ENCODE measurements around the gene APBA1. TPM values are rescaled to one million over a fixed set of nuclear protein-coding genes. Genes with fewer than 3 reads are reported as not detected.

Gene APBA1
- total and polyA plus RNA-seq, 12 donors, result 0.66 to 5.7 (median 2.5) TPM

DNA sequence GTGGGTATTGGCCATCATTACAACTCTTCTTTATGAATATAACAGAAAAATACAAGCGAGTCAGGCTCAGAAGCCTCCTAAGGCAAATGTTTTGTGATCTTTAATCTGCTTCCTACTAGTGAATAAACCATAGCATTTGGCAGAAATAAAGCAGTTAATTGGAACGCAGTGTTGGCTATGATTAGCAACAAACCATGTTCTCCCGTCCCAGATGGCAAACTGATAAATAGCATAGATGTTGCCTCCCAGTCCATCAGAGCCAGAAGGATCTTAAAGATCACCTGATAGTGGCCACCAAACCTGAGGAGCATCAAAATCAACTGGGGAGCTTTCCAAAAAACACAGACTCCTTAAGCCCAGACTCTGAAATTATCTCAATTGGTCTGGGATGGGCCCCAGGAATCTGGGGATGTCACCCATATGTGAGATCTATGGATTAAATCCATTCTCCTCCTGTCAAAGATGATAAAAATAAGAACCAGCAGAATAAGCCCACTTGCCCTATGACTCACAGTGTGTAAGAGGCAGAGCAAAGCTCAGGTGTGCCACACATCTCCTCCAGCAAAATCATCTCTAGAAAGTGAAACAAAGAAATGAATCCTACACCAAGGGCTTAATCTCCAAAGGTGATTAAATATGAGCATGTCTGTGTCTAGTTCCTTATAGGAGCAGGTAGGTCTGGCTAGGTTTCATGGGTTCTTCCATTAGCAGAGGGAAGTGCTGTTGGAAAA is 50.3 kb downstream of the APBA1 start:
- Histone ChIP-seq H3K27me3 (no peaks in the 10 kb centered on the region), H3K4me1 (peaks cover 0 to 9% (median 0%) of the 10 kb centered on the region in 9 donors), H3K4me3 (no peak overlapping the region), H3K9me3 (no peaks in the 10 kb centered on the region), H3K36me3 (no peaks in the 10 kb centered on the region), H3K27ac (no peak overlapping the region)
- TF ChIP-seq, protein P1, sequence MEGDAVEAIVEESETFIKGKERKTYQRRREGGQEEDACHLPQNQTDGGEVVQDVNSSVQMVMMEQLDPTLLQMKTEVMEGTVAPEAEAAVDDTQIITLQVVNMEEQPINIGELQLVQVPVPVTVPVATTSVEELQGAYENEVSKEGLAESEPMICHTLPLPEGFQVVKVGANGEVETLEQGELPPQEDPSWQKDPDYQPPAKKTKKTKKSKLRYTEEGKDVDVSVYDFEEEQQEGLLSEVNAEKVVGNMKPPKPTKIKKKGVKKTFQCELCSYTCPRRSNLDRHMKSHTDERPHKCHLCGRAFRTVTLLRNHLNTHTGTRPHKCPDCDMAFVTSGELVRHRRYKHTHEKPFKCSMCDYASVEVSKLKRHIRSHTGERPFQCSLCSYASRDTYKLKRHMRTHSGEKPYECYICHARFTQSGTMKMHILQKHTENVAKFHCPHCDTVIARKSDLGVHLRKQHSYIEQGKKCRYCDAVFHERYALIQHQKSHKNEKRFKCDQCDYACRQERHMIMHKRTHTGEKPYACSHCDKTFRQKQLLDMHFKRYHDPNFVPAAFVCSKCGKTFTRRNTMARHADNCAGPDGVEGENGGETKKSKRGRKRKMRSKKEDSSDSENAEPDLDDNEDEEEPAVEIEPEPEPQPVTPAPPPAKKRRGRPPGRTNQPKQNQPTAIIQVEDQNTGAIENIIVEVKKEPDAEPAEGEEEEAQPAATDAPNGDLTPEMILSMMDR (IDR thresholded peaks at IDR 0.05), result no peak
- 70 to 75% methylated on average over 3 of the region's 3 CpGs for WGBS, 2 donors
- DNase-seq (no peak), ATAC-seq (no peak)
- intact Hi-C loops (cut with DNase I), result no loop called here

- H3K9me3 ChIP-seq, result no peaks in the 10 kb centered on the region
- intact Hi-C loops (cut with DNase I), result no loop called here
- no peaks in the 10 kb centered on the region for H3K36me3 ChIP-seq
- WGBS, 2 donors, result 91 to 93% methylated on average over 8 of the region's 8 CpGs
- DNase-seq (no peak), ATAC-seq (no peak)
- H3K4me1 ChIP-seq, result peaks cover 0 to 9% (median 0%) of the 10 kb centered on the region in 9 donors
- H3K27me3 ChIP-seq, result no peaks in the 10 kb centered on the region
- TF ChIP-seq, protein P1 (IDR thresholded peaks at IDR 0.05), result no peak
- H3K27ac ChIP-seq, result no peak overlapping the region
- H3K4me3 ChIP-seq, result no peak overlapping the region
These were observed 51.4 kb downstream of the APBA1 start for GRCh38 chr9:69620731-69621130.

DNA sequence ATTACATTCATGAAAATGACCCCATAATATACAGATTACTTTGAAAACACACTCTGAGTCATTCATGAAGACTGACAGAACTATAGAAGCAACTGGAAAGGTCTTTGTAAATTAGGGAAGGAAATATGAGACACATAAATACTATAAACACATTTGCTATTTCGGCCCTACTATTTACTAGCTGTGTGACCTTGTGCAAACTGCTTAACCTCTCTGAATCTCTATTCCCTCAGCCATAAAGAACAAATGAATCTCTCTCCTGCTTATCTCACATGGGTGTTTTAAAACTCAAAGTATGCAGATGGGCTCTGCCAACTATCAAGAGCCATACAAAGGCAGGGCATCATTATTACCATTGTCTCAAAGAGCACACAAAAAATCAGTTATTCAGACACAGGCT is 52.9 kb downstream of the APBA1 start:
- H3K36me3 ChIP-seq, result no peaks in the 10 kb centered on the region
- no peak overlapping the region for H3K27ac ChIP-seq
- WGBS, 2 donors, result 88 to 90% methylated on average over 1 of the region's 1 CpG
- no peaks in the 10 kb centered on the region for H3K27me3 ChIP-seq
- peaks cover 0 to 9% (median 0%) of the 10 kb centered on the region in 9 donors for H3K4me1 ChIP-seq
- H3K9me3 ChIP-seq, result no peaks in the 10 kb centered on the region
- H3K4me3 ChIP-seq, result no peak overlapping the region
- DNase-seq, result no peak
- TF ChIP-seq, protein P1 (IDR thresholded peaks at IDR 0.05), result no peak
- ATAC-seq, result no peak
- intact Hi-C loops (cut with DNase I), result no loop called here

- TF ChIP-seq, protein P1 (IDR thresholded peaks at IDR 0.05), result no peak
- ATAC-seq (no peak), DNase-seq (no peak)
- no peaks in the 10 kb centered on the region for H3K9me3 ChIP-seq
- peaks cover 0 to 3% (median 0%) of the 10 kb centered on the region in 9 donors for H3K4me1 ChIP-seq
- no peaks in the 10 kb centered on the region for H3K27me3 ChIP-seq
- no peak overlapping the region for H3K4me3 ChIP-seq
- H3K36me3 ChIP-seq, result no peaks in the 10 kb centered on the region
- H3K27ac ChIP-seq, result no peak overlapping the region
- intact Hi-C loops (cut with DNase I), result no loop called here
These were observed 55.2 kb downstream of the APBA1 start for GRCh38 chr9:69617006-69617405.
